Activated naive CD8-positive, alpha-beta T cell (primary cell): ENCODE data around the gene OR2M4.
"Not testable (repeated sequence)": the region's sequence is repeated elsewhere in the genome, so short reads cannot be mapped to it uniquely, and the experiment has no call there.

Experiments used
- H3K27ac Mint-ChIP-seq: one replicate; pipeline ENCODE4 v1.8.0; 2021; ENCODE audit warnings: mixed read lengths
- H3K27me3 Mint-ChIP-seq: one replicate; pipeline ENCODE4 v1.8.0; 2021; ENCODE audit warnings: mixed read lengths
- H3K36me3 Mint-ChIP-seq: one replicate; pipeline ENCODE4 v1.8.0; 2021; ENCODE audit warnings: mixed read lengths
- H3K4me1 Mint-ChIP-seq: one replicate; pipeline ENCODE4 v1.8.0; 2021; ENCODE audit warnings: low read depth, mixed read lengths
- H3K4me3 Mint-ChIP-seq: one replicate; pipeline ENCODE4 v1.8.0; 2021; ENCODE audit warnings: mild to moderate bottlenecking, mixed read lengths
- H3K9me3 Mint-ChIP-seq: one replicate; pipeline ENCODE4 v1.8.0; 2021; ENCODE audit warnings: low read depth, mixed read lengths

Gene OR2M4, protein sequence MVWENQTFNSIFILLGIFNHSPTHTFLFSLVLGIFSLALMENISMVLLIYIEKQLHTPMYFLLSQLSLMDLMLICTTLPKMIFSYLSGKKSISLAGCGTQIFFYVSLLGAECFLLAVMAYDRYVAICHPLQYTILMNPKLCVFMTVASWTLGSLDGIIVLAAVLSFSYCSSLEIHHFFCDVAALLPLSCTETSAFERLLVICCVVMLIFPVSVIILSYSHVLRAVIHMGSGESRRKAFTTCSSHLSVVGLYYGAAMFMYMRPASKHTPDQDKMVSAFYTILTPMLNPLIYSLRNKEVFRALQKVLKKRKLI

DNA sequence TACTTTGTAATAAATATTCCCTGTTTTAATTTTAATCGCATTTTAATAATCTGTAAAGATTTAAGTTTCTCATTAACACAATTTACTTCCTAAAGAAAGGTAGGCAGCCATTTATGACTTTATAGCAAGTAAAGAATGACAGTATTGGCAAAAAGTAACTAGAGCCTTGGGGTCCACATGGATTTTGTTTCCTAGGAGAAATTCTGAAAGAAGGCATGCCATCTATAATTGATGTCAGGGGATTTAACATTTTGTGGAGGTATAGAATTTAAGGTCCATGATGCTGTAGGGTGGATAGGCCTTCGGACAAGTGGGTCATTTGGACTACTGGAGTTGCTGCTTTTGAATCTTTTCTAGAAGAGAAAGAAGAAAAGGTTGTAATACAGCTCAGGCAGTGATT is at the start of gene OR2M4:
Gene OR2M4 (plus strand): TSS at position 301 of the 400 bp plus-strand sequence. CDS start 7,512 bp downstream, outside the sequence.
- Mint-ChIP-seq H3K27ac (no peak within 1 kb of the TSS), H3K36me3 (no peaks in the 10 kb centered on the region), H3K27me3 (peaks cover 5% of the 10 kb centered on the region), H3K4me3 (no peak within 1 kb of the TSS), H3K9me3 (peaks cover 8% of the 10 kb centered on the region), H3K4me1 (no peaks in the 10 kb centered on the region)

DNA sequence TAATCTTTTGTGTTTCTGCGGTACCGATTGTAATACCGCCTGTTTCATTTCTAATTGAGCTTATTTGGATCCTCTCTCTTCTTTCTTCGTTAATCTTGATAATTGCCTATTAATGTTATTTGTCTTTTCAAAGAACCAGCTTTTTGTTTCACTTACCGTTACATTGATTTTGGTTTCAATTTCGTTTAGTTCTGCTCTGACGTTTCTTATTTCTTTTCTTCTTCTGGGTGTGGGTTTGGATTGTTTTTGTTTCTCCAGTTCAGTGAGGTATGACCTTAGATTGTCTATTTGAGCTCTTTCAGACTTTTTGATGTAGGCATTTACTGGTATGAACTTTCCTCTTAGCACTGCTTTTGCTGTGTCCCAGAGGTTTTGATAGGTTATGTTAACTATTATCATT is 47.2 kb upstream of the OR2M4 start:
- no peak overlapping the region for H3K4me3 Mint-ChIP-seq
- no peaks in the 10 kb centered on the region for H3K4me1 Mint-ChIP-seq
- H3K9me3 Mint-ChIP-seq, result peaks cover 7% of the 10 kb centered on the region
- peaks cover 6% of the 10 kb centered on the region for H3K27me3 Mint-ChIP-seq
- H3K27ac Mint-ChIP-seq, result no peak overlapping the region
- H3K36me3 Mint-ChIP-seq, result no peaks in the 10 kb centered on the region

DNA sequence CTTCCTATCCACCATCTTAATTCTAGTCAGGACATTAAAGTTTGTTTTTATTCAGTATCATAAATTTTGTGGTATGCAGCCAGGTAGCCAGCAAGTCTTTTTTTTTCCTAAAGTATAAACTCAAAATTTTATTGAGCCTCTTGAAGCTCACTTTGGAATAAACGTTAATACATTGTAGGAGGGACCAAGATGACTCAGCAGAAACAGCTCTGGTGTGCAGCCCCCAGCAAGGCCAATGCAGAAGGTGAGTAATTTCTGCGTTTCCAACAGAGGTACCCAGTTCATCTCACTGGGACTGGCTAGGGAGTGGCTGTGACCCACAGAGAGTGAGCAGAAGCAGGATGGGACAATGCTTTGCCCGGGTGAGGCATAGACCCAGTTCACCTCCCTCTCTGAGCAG is 43.9 kb upstream of the OR2M4 start:
- no peak overlapping the region for H3K4me3 Mint-ChIP-seq
- no peak overlapping the region for H3K27ac Mint-ChIP-seq
- H3K9me3 Mint-ChIP-seq, result peaks cover 7% of the 10 kb centered on the region
- no peaks in the 10 kb centered on the region for H3K36me3 Mint-ChIP-seq
- no peaks in the 10 kb centered on the region for H3K4me1 Mint-ChIP-seq
- peaks cover 2% of the 10 kb centered on the region for H3K27me3 Mint-ChIP-seq

DNA sequence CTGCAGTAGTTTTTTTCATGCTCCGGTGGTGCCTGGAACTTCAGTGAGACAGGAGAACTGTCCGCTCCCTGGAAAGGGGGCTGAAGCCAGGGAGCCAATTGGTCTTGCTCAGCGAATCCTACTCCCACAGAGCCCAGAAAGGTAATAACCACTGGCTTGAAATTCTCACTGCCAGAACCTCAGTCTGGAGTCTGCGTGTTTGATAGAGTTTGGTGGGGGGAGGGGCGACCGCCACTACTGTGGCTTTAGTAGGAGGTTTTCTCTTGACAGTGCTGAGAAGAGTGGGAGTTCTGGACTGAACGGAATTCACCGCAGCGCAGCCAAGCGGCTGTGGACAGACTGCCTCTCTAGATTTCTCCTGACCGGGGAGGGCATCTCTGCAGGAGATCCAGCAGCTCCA is 42.2 kb upstream of the OR2M4 start:
- Mint-ChIP-seq H3K27me3 (peaks cover 2% of the 10 kb centered on the region), H3K36me3 (no peaks in the 10 kb centered on the region), H3K9me3 (no peaks in the 10 kb centered on the region), H3K4me1 (no peaks in the 10 kb centered on the region), H3K4me3 (no peak overlapping the region), H3K27ac (no peak overlapping the region)

DNA sequence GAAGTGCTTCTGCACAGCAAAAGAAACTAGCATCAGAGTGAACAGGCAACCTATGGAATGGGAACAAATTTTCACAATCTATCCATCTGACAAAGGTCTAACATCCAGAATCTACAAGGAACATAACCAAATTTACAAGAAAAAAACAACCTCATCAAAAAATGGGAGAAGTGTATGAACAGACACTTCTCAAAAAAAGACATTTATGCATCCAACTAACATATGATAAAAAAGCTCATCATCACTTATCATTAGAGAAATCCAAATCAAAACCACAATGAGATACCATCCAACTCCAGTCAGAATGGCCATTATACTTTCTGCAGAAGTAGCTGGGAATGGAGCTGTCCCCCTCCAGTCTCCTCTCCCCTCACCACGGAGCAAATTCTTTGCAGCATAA is 37.1 kb upstream of the OR2M4 start:
- Mint-ChIP-seq H3K27ac (no peak overlapping the region), H3K9me3 (no peaks in the 10 kb centered on the region)

DNA sequence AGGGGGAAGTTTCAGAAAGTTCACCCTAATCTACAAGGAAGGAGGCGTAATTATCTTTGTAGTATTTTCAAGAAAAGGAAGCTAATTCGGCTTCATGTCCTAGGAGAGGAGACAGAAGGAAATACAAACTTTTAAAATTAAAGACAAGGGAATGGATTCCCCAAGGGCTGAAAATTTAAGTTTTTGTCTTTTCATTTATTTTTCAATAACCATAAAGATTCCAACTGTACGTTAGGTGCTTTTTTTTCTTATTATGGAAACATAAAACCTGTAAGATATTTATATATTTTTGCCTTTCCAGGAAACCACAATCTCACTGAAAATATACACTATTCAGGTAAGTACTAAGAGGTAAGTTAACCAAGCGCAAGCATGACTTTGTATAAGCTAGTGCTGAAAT is 34.3 kb upstream of the OR2M4 start, which contains the start of gene OR2M3:
Gene OR2M3 (plus strand): TSS at position 301 of the 400 bp plus-strand sequence. CDS start 5,803 bp downstream, outside the sequence.
- H3K36me3 Mint-ChIP-seq, result no peaks in the 10 kb centered on the region
- H3K27ac Mint-ChIP-seq, result no peak within 1 kb of the TSS
- H3K27me3 Mint-ChIP-seq, result no peaks in the 10 kb centered on the region

More for the DNA sequence above, 37.1 kb upstream of the OR2M4 start:
- H3K27me3 Mint-ChIP-seq, result no peaks in the 10 kb centered on the region
- no peak overlapping the region for H3K4me3 Mint-ChIP-seq
- no peaks in the 10 kb centered on the region for H3K4me1 Mint-ChIP-seq
- H3K36me3 Mint-ChIP-seq, result no peaks in the 10 kb centered on the region

DNA sequence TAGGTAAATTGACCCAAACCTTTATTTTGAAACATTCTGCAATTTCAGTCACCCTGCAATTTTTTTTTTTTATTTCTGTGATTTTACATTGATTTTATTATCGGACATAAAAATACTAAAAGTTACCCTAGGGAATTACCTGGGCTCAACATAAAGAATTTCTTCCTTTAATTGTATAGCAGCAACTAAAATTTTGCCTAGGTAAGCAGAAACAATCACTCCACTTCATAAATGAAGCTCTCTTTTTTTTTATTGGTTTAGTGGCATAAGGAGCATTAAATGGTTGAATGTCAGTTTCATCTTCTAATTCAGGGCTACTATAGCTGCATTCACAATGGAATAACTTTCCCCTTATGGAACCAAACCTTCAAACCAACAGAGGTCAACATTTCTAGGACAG is 15.3 kb upstream of the OR2M4 start:
- peaks cover 5% of the 10 kb centered on the region for H3K27me3 Mint-ChIP-seq
- H3K4me1 Mint-ChIP-seq, result no peaks in the 10 kb centered on the region
- no peak overlapping the region for H3K27ac Mint-ChIP-seq
- H3K36me3 Mint-ChIP-seq, result no peaks in the 10 kb centered on the region
- H3K4me3 Mint-ChIP-seq, result no peak overlapping the region
- peaks cover 5% of the 10 kb centered on the region for H3K9me3 Mint-ChIP-seq

More for the DNA sequence above, 34.3 kb upstream of the OR2M4 start, which contains the start of gene OR2M3:
- H3K4me1 Mint-ChIP-seq, result no peaks in the 10 kb centered on the region
- H3K9me3 Mint-ChIP-seq, result no peaks in the 10 kb centered on the region
- no peak within 1 kb of the TSS for H3K4me3 Mint-ChIP-seq

DNA sequence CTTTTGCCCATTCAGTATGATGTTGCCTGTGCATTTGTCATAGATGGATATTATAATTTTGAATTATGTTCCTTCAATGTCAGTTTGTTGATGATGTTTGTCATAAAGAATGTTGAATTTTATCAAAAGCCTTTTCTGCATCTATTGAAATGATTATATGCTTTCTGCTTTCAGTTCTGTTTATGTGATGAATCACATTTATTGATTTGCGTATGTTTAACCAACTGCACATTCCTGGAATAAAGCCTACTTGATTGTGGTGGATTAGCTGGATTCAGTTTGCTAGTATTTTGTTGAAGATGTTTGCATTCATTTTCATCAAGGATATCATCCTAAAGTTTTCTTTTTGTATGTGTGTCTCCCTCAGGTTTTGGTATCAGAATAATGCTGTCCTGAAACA is 5.7 kb upstream of the OR2M4 start:
- Mint-ChIP-seq H3K36me3 (no peaks in the 10 kb centered on the region), H3K4me1 (no peaks in the 10 kb centered on the region), H3K4me3 (no peak overlapping the region), H3K27me3 (peaks cover 9% of the 10 kb centered on the region), H3K27ac (no peak overlapping the region), H3K9me3 (peaks cover 8% of the 10 kb centered on the region)

DNA sequence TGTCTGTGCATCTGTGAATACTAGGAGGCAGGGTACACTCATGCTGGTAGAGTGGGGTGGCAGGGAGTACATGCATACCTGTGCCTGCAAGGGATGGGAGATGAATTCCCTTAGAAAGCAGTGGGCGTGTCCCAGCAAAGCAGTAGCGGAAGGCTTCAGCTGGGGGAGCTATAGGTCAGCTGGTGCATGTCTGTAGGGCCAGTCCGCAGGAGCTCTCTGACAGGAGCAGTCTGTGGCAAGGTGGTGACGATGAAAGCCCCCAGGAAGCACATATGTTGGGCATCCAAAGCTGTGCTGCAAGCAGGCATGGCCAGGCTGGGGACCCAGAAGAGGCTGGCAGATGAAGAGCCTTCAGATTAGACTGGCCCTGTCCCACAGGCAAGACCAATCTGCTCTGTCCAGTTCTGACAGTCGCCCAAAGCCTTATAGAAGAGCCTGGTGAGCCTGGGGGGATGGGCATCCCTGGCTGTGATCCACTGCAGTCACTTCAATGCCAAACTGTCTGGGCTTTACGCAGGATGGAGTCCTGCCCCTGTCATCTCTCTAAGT is 1.8 kb upstream of the OR2M4 start:
- Mint-ChIP-seq H3K9me3 (peaks cover 8% of the 10 kb centered on the region), H3K27ac (no peak overlapping the region), H3K4me1 (no peaks in the 10 kb centered on the region), H3K4me3 (no peak overlapping the region), H3K27me3 (peaks cover 7% of the 10 kb centered on the region), H3K36me3 (no peaks in the 10 kb centered on the region)

DNA sequence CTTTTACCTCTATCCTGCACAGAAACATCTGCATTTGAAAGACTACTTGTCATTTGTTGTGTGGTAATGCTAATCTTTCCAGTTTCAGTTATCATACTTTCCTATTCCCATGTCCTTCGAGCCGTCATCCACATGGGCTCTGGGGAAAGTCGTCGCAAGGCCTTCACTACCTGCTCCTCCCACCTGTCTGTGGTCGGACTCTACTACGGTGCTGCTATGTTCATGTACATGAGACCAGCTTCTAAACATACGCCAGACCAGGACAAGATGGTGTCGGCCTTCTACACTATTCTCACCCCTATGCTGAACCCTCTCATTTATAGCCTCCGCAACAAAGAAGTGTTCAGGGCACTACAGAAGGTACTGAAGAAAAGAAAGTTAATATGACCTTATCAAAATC is 8.3 kb downstream of the OR2M4 start:
- H3K9me3 Mint-ChIP-seq, result no peaks in the 10 kb centered on the region
- no peak overlapping the region for H3K27ac Mint-ChIP-seq
- no peak overlapping the region for H3K4me3 Mint-ChIP-seq

DNA sequence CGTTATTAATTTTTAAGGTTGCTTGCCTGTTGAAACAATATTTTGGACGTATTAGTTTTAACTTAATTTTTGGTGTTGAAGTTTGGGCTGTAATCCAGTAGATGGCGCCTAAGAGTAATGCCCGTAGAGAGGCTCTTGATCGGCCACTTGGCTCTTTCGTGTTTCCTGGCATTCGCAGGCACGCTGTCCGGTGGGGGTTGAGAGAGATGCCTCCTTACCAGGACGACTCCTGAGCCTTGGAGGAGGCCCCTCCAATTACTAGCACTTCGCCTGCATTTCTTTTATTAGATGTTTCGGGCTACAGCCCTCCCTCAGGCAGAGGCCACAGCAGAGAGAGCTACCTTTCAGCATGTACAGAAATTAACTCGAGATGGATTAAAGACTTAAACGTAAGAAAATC is 12.0 kb downstream of the OR2M4 start:
- H3K9me3 Mint-ChIP-seq, result no peaks in the 10 kb centered on the region
- H3K27ac Mint-ChIP-seq, result no peak overlapping the region
- peaks cover 16% of the 10 kb centered on the region for H3K27me3 Mint-ChIP-seq
- H3K4me1 Mint-ChIP-seq, result peaks cover 2% of the 10 kb centered on the region
- no peak overlapping the region for H3K4me3 Mint-ChIP-seq
- H3K36me3 Mint-ChIP-seq, result no peaks in the 10 kb centered on the region

More for the DNA sequence above, 8.3 kb downstream of the OR2M4 start:
- peaks cover 10% of the 10 kb centered on the region for H3K27me3 Mint-ChIP-seq
- H3K36me3 Mint-ChIP-seq, result no peaks in the 10 kb centered on the region
- H3K4me1 Mint-ChIP-seq, result peaks cover 2% of the 10 kb centered on the region

DNA sequence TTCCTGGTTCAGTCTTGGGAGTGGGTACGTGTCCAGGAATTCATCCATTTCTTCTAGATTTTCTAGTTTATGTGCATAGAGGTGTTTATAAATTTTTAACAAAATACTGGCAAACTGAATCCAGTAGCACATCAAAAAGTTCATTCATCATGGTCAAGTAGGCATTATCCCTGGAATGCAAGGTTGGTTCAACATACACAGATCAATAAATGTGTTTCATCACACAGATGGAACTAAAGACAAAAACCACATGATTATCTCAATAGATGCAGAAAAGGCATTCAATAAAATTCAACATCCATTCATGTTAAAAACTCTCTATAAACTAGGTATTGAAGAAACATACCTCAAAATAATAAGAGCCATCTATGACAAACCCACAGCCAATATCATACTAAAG is 28.1 kb downstream of the OR2M4 start:
- H3K36me3 Mint-ChIP-seq, H3K27ac Mint-ChIP-seq, H3K27me3 Mint-ChIP-seq, H3K4me1 Mint-ChIP-seq, H3K4me3 Mint-ChIP-seq: not testable (repeated sequence)
- H3K9me3 Mint-ChIP-seq, result peaks cover 14% of the 10 kb centered on the region

DNA sequence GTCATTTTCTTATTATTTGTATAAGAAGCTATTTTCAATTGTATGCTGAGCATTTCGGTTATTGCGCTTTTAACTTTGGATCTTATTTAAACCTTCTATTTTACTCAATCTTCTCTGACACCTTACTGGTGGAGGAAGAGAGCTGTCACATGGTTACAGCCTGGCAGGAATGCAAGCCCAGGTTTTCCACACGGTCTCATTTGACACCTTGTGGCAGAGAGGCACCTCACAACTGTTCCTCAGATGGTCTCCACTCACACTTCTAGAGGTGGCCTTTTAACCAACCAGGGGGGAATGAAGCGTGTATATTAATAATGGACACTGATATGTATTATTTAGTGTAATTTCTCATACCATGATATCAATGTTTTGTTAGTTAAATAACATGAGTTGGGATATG is 37.0 kb downstream of the OR2M4 start:
- no peak overlapping the region for H3K27ac Mint-ChIP-seq
- peaks cover 4% of the 10 kb centered on the region for H3K9me3 Mint-ChIP-seq
- H3K36me3 Mint-ChIP-seq, result no peaks in the 10 kb centered on the region
- H3K4me3 Mint-ChIP-seq, result no peak overlapping the region
- H3K27me3 Mint-ChIP-seq, result peaks cover 2% of the 10 kb centered on the region
- no peaks in the 10 kb centered on the region for H3K4me1 Mint-ChIP-seq

DNA sequence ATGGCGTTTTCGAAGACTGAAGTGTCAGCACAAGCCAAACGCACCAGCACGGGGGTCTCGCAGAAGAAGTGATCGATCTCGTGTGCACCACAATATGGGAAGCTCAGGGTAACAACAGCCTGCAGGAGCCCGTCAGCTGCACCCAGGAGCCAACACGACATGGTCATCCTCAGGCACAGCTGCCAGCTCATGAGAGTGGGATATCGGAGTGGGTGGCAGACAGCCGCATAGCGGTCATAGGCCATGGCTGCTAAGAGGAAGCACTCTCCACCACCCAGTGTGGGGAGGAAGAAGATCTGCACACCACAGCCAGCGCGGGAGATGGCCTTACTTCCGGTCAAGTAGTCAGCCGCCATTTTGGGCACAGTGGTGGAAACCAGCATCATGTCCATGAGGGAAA is 42.0 kb downstream of the OR2M4 start:
- not testable (repeated sequence) for H3K27ac Mint-ChIP-seq, H3K4me3 Mint-ChIP-seq, H3K9me3 Mint-ChIP-seq

DNA sequence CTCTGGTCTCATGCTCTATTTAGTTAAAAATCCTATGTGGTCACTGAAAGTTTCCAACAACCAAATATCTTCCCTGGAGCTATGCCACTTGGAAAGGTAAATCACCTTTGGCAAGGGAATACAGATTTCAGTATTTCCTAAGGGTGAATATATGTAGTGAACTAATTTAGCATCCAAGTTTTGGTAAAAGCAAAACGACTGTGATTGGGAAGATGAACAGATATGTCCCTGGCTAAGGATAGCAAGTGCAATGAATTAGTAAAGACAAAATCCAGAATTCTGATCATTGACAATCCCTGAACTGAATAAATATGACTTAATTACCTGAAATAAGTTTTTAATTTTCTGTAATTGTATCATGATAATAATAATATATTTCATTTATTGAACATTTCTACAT is 46.7 kb downstream of the OR2M4 start, which contains the start of gene OR2T33:
Gene OR2T33 (minus strand): TSS at position 101 of the 400 bp plus-strand sequence. CDS start 4,162 bp downstream, outside the sequence.
- H3K27me3 Mint-ChIP-seq, result no peaks in the 10 kb centered on the region

More for the DNA sequence above, 42.0 kb downstream of the OR2M4 start:
- H3K27me3 Mint-ChIP-seq, H3K36me3 Mint-ChIP-seq, H3K4me1 Mint-ChIP-seq: not testable (repeated sequence)

DNA sequence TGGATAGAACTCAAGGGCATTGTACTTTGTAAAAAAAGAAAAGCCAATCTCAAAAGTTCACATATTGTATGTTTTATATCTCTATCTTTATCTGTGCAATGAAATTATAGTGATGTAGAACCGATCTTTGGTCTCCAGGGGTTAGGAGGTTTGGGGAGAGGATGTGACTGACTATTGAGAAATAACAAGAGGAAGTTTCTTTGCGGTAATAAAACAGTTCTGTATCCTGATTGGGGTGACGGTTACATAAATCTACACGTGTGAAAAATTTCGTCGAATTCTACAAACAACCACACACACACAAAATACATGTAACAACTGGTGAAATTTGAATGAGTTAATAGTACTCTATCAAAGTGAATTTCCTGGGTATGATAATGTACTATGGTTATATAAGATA is 57.2 kb downstream of the OR2M4 start:
- H3K27me3 Mint-ChIP-seq, result peaks cover 8% of the 10 kb centered on the region
- no peaks in the 10 kb centered on the region for H3K36me3 Mint-ChIP-seq
- no peak overlapping the region for H3K27ac Mint-ChIP-seq
- H3K4me1 Mint-ChIP-seq, result no peaks in the 10 kb centered on the region
- H3K4me3 Mint-ChIP-seq, result no peak overlapping the region
- no peaks in the 10 kb centered on the region for H3K9me3 Mint-ChIP-seq

More for the DNA sequence above, 46.7 kb downstream of the OR2M4 start, which contains the start of gene OR2T33:
- Mint-ChIP-seq H3K4me1 (no peaks in the 10 kb centered on the region), H3K27ac (no peak within 1 kb of the TSS), H3K9me3 (no peaks in the 10 kb centered on the region), H3K36me3 (no peaks in the 10 kb centered on the region), H3K4me3 (no peak within 1 kb of the TSS)
